Neural cell (in vitro differentiated cells): Measurements from ENCODE around the gene GASK1A. TPM values are rescaled to one million over a fixed set of nuclear protein-coding genes. Genes with fewer than 3 reads are reported as not detected.

Source experiments
- H2AFZ ChIP-seq: fragments of 200-600, 300-800 bp; sonication (generic), shearing (Covaris generic); 2 replicates; pipeline ENCODE4 v1.6.0; 2014; ENCODE audit warnings: low read depth, mild to moderate bottlenecking, antibody characterized with exemption, low read length, moderate library complexity
- H3F3A ChIP-seq: fragments of 200-600 bp; shearing (Covaris generic); 2 replicates; pipeline ENCODE4 v1.6.1; 2016; ENCODE audit warnings: mild to moderate bottlenecking, moderate library complexity, mixed read lengths, antibody characterized with exemption, low read length; ENCODE audit not compliant: insufficient read depth, poor library complexity, severe bottlenecking
- H3K27ac ChIP-seq: fragments of 200-600, 300-800 bp; sonication (generic), shearing (Covaris generic); 2 replicates; pipeline ENCODE4 v1.5.1; 2014; ENCODE audit warnings: mild to moderate bottlenecking, low read length, moderate library complexity
- H3K27me3 ChIP-seq: fragments of 300-800, 200-600 bp; sonication (generic), shearing (Covaris generic); 2 replicates; pipeline ENCODE4 v1.6.0; 2014; ENCODE audit warnings: mild to moderate bottlenecking, low read depth, low read length, moderate library complexity; ENCODE audit not compliant: insufficient read depth
- H3K36me3 ChIP-seq: fragments of 300-800, 200-600 bp; sonication (generic), shearing (Covaris generic); 2 replicates; pipeline ENCODE4 v1.5.1; 2014; ENCODE audit warnings: mild to moderate bottlenecking, antibody characterized with exemption, low read length, moderate library complexity; ENCODE audit not compliant: insufficient read depth
- H3K4me2 ChIP-seq: fragments of 300-800, 200-600 bp; sonication (generic), shearing (Covaris generic); 2 replicates; pipeline ENCODE4 v1.6.0; 2014; ENCODE audit warnings: mild to moderate bottlenecking, low read length
- H3K4me3 ChIP-seq: fragments of 300-800, 200-600 bp; sonication (generic), shearing (Covaris generic); 2 replicates; pipeline ENCODE4 v1.5.1; 2014; ENCODE audit warnings: mild to moderate bottlenecking, low read length, moderate library complexity
- H3K79me2 ChIP-seq: fragments of 200-600 bp; shearing (Covaris generic); replicated peaks from 2 replicates; pipeline ENCODE4 v1.6.0; 2014; ENCODE audit warnings: mild to moderate bottlenecking, low read length, moderate library complexity; ENCODE audit not compliant: insufficient read depth
- H3K9ac ChIP-seq: fragments of 300-800, 200-600 bp; sonication (generic), shearing (Covaris generic); 2 replicates; pipeline ENCODE4 v1.6.1; 2016; ENCODE audit warnings: mild to moderate bottlenecking, low read length, mixed read lengths
- H3K9me2 ChIP-seq: fragments of 200-600 bp; shearing (Covaris generic); 2 replicates; pipeline ENCODE4 v1.6.1; 2016; ENCODE audit warnings: mild to moderate bottlenecking, low read length, mixed read lengths; ENCODE audit not compliant: insufficient read depth
- H3K9me3 ChIP-seq: fragments of 200-600, 300-800 bp; sonication (generic), shearing (Covaris generic); 2 replicates; pipeline ENCODE4 v1.6.1; 2016; ENCODE audit warnings: mild to moderate bottlenecking, mixed run types, low read length, moderate library complexity, mixed read lengths
- H4K20me1 ChIP-seq: fragments of 200-600 bp; shearing (Covaris generic); 2 replicates; pipeline ENCODE4 v1.6.1; 2016; ENCODE audit warnings: mild to moderate bottlenecking, mixed run types; ENCODE audit not compliant: insufficient read depth
- CTCF ChIP-seq: fragments of 450-650 bp; IDR thresholded peaks from 2 replicates; pipeline ENCODE4 v1.5.1; 2014; ENCODE audit warnings: antibody characterized with exemption, mild to moderate bottlenecking, moderate library complexity; ENCODE audit not compliant: poor library complexity, severe bottlenecking
- EP300 ChIP-seq: fragments of 450-650 bp; conservative IDR thresholded peaks from 2 replicates; pipeline ENCODE4 v1.6.1; 2014; ENCODE audit warnings: antibody characterized with exemption, mild to moderate bottlenecking, moderate library complexity; ENCODE audit not compliant: poor library complexity, severe bottlenecking
- EZH2 ChIP-seq: fragments of 200-600, 300-800 bp; shearing (Covaris generic), sonication (generic); IDR thresholded peaks from 2 replicates; pipeline ENCODE4 v1.6.1; 2014; ENCODE audit warnings: antibody characterized with exemption, low read length, borderline replicate concordance, mild to moderate bottlenecking; ENCODE audit not compliant: insufficient read depth, poor library complexity, severe bottlenecking
- MXI1 ChIP-seq: fragments of 450-650 bp; conservative IDR thresholded peaks from 2 replicates; pipeline ENCODE4 v1.6.1; 2014; ENCODE audit warnings: antibody characterized with exemption, mild to moderate bottlenecking; ENCODE audit not compliant: poor library complexity, severe bottlenecking
- POLR2AphosphoS5 ChIP-seq: IDR thresholded peaks from 2 replicates; pipeline ENCODE4 v1.6.1; 2012
- RAD21 ChIP-seq: fragments of 450-650 bp; conservative IDR thresholded peaks from 2 replicates; pipeline ENCODE4 v1.6.1; 2014; ENCODE audit warnings: antibody characterized with exemption, mild to moderate bottlenecking, moderate library complexity
- SMC3 ChIP-seq: fragments of 450-650 bp; conservative IDR thresholded peaks from 2 replicates; pipeline ENCODE4 v1.6.1; 2014; ENCODE audit warnings: antibody characterized with exemption, mild to moderate bottlenecking, moderate library complexity; ENCODE audit not compliant: poor library complexity
- TAF1 ChIP-seq: IDR thresholded peaks from 2 replicates; pipeline ENCODE4 v1.6.1; 2012; ENCODE audit warnings: low read depth
- polyA plus RNA-seq: library from polyadenylated mRNA; depleted of rRNA; stranded (reverse); fragments of >200 nt; gene quantifications from 2 replicates; pipeline ENCODE4 v1.2.3, GENCODE V29; 2014
- TF ChIP-seq, protein P1 (sequence below): IDR thresholded peaks from 2 replicates; pipeline ENCODE4 v1.6.1; 2012; ENCODE audit warnings: borderline replicate concordance

Gene GASK1A
- polyA plus RNA-seq, 1 donor from 2014 or later: not detected

DNA sequence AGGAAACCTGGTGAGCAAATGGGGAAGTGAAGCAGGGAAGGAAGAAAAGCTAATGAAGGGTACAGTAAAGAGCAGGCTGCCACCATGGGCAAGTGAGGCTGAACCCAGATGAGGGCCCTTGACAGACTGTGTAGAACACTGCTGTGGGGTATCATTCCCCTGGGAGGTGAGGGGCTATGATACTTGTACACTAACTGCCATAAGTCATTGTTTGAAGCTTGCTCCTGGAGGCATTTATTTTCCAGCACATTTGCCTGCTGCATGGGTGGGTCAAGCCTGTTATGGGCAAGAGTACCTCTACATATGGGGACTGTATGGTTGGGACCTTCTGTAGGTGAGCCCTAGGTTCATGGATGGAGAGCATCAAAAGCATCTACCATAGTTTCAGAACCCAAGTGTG lies 69.4 kb downstream of the GASK1A start:
- Histone ChIP-seq H3K9me3 (no peaks in the 10 kb centered on the region), H4K20me1 (no peaks in the 10 kb centered on the region), H3K27ac (no peak overlapping the region), H3K27me3 (no peaks in the 10 kb centered on the region), H3K9me2 (no peaks in the 10 kb centered on the region), H3K4me3 (no peak overlapping the region), H3K4me2 (no peak overlapping the region), H3K36me3 (no peaks in the 10 kb centered on the region), H2AFZ (no peak overlapping the region), H3K9ac (no peak overlapping the region), H3K79me2 (no peaks in the 10 kb centered on the region), H3F3A (no peaks in the 10 kb centered on the region)
- TF ChIP-seq CTCF (no peak), MXI1 (no peak), EZH2 (no peak), EP300 (no peak), SMC3 (no peak), TAF1 (no peak), RAD21 (no peak), POLR2AphosphoS5 (no peak)
- TF ChIP-seq, protein P1, sequence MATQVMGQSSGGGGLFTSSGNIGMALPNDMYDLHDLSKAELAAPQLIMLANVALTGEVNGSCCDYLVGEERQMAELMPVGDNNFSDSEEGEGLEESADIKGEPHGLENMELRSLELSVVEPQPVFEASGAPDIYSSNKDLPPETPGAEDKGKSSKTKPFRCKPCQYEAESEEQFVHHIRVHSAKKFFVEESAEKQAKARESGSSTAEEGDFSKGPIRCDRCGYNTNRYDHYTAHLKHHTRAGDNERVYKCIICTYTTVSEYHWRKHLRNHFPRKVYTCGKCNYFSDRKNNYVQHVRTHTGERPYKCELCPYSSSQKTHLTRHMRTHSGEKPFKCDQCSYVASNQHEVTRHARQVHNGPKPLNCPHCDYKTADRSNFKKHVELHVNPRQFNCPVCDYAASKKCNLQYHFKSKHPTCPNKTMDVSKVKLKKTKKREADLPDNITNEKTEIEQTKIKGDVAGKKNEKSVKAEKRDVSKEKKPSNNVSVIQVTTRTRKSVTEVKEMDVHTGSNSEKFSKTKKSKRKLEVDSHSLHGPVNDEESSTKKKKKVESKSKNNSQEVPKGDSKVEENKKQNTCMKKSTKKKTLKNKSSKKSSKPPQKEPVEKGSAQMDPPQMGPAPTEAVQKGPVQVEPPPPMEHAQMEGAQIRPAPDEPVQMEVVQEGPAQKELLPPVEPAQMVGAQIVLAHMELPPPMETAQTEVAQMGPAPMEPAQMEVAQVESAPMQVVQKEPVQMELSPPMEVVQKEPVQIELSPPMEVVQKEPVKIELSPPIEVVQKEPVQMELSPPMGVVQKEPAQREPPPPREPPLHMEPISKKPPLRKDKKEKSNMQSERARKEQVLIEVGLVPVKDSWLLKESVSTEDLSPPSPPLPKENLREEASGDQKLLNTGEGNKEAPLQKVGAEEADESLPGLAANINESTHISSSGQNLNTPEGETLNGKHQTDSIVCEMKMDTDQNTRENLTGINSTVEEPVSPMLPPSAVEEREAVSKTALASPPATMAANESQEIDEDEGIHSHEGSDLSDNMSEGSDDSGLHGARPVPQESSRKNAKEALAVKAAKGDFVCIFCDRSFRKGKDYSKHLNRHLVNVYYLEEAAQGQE: no peak

DNA sequence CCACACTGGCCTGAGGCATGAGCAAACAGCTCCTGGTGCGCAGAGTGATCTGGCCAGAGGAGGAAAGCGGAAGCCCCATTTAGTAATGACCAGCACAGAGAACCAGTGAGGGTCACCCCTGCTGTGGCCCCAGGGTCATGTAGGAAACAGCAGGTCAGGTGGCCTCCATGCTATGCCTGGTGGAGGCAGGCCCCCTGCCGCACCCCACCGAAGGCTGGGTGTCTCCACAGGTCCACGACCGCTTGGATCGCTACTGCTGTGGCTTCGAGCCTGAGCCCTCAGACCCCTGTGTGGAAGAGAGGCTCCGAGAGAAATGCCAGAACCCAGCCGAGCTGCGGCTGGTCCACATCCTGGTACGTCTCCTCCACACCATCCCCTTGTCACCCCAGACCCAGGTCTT lies 74.2 kb downstream of the GASK1A start:
- Histone ChIP-seq H3F3A (no peaks in the 10 kb centered on the region), H3K9me3 (no peaks in the 10 kb centered on the region), H3K79me2 (no peaks in the 10 kb centered on the region), H3K9ac (no peak overlapping the region), H3K27me3 (no peaks in the 10 kb centered on the region), H3K27ac (no peak overlapping the region), H3K4me3 (no peak overlapping the region), H4K20me1 (no peaks in the 10 kb centered on the region), H2AFZ (no peak overlapping the region), H3K4me2 (no peak overlapping the region), H3K9me2 (no peaks in the 10 kb centered on the region), H3K36me3 (no peaks in the 10 kb centered on the region)
- no peak for TF ChIP-seq MXI1
- no peak for TF ChIP-seq TAF1
- no peak for TF ChIP-seq CTCF
- no peak for TF ChIP-seq EZH2
- no peak for TF ChIP-seq POLR2AphosphoS5
- TF ChIP-seq, protein P1: no peak
- no peak for TF ChIP-seq SMC3
- TF ChIP-seq EP300: no peak
- no peak for TF ChIP-seq RAD21
